Measurements from ENCODE around the gene KAT6B.

KAT6B gene

GRCh38 chr10:74937266-74937856 is 111.0 kb downstream of the KAT6B start:
- DNase-seq (ENCODE audit: low read depth), result no peak
- no peak overlapping the region for H3K4me3 ChIP-seq (ENCODE audit: low read depth, low read length)
- TF ChIP-seq, protein P1, sequence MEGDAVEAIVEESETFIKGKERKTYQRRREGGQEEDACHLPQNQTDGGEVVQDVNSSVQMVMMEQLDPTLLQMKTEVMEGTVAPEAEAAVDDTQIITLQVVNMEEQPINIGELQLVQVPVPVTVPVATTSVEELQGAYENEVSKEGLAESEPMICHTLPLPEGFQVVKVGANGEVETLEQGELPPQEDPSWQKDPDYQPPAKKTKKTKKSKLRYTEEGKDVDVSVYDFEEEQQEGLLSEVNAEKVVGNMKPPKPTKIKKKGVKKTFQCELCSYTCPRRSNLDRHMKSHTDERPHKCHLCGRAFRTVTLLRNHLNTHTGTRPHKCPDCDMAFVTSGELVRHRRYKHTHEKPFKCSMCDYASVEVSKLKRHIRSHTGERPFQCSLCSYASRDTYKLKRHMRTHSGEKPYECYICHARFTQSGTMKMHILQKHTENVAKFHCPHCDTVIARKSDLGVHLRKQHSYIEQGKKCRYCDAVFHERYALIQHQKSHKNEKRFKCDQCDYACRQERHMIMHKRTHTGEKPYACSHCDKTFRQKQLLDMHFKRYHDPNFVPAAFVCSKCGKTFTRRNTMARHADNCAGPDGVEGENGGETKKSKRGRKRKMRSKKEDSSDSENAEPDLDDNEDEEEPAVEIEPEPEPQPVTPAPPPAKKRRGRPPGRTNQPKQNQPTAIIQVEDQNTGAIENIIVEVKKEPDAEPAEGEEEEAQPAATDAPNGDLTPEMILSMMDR (IDR thresholded peaks at IDR 0.05; ENCODE audit: low read depth, low read length, missing control alignments), result no peak

DNA sequence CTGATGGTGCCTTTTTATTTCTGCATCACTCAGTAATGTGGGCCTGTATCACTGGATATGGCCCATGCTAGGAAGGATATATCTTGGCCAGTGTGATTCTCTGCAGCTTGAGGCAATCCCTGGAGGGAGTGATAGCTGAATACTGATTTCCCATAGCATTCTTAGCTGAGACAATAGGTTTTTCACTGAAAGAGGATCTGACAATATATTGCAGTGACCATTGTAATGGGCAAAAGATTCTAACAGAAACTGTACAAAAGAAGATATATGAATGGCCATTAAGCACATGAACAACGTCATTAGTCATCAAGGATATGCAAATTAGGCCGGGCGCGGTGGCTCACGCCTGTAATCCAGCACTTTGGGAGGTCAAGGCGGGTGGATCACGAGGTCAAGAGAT is 117.8 kb downstream of the KAT6B start:
- no peak for DNase-seq (ENCODE audit: low read depth)
- H3K4me3 ChIP-seq (ENCODE audit: low read depth, low read length), result no peak overlapping the region
- TF ChIP-seq, protein P1 (IDR thresholded peaks at IDR 0.05; ENCODE audit: low read depth, low read length, missing control alignments), result no peak

- H3K4me3 ChIP-seq (ENCODE audit: low read depth, low read length), result no peak overlapping the region
- no peak for DNase-seq (ENCODE audit: low read depth)
- TF ChIP-seq, protein P1 (IDR thresholded peaks at IDR 0.05; ENCODE audit: low read depth, low read length, missing control alignments), result no peak
Observed at GRCh38 chr10:74947781-74948401, 121.5 kb downstream of the KAT6B start.

GRCh38 chr10:74949034-74949832 is 122.8 kb downstream of the KAT6B start:
- DNase-seq (ENCODE audit: low read depth), result no peak
- no peak overlapping the region for H3K4me3 ChIP-seq (ENCODE audit: low read depth, low read length)

GRCh38 chr10:74949843-74950765 is 123.7 kb downstream of the KAT6B start:
- no peak for DNase-seq (ENCODE audit: low read depth)
- no peak overlapping the region for H3K4me3 ChIP-seq (ENCODE audit: low read depth, low read length)
- TF ChIP-seq, protein P1 (IDR thresholded peaks at IDR 0.05; ENCODE audit: low read depth, low read length, missing control alignments), result no peak

More at GRCh38 chr10:74949034-74949832, 122.8 kb downstream of the KAT6B start:
- TF ChIP-seq, protein P1 (IDR thresholded peaks at IDR 0.05; ENCODE audit: low read depth, low read length, missing control alignments), result no peak

GRCh38 chr10:74953214-74953613 is 126.8 kb downstream of the KAT6B start:
- TF ChIP-seq, protein P1 (IDR thresholded peaks at IDR 0.05; ENCODE audit: low read depth, low read length, missing control alignments), result no peak
- no peak overlapping the region for H3K4me3 ChIP-seq (ENCODE audit: low read depth, low read length)
- no peak for DNase-seq (ENCODE audit: low read depth)

Data from GM12864 (cell line).